HG03060 (cell line): ENCODE results near the gene CPZ.

Experiments used
- ATAC-seq: cut with Tn5 transposase; IDR thresholded peaks from one replicate; pipeline ENCODE4 v1.9.1; 2021; ENCODE audit warnings: low read depth, moderate number of reproducible peaks; ENCODE audit not compliant: unreplicated experiment

CPZ gene

GRCh38 chr4:8592366-8593263, at the start of gene CPZ:
CPZ (plus strand) TSS chr4:8592765; CDS start chr4:8592834, 69 bp downstream.
- ATAC-seq, result no peak

- no peak for ATAC-seq
These were observed 49.6 kb upstream of the CPZ start for GRCh38 chr4:8542776-8543525.

GRCh38 chr4:8543623-8544022, 48.9 kb upstream of the CPZ start:
- no peak for ATAC-seq

- ATAC-seq, result no peak
These were observed 48.3 kb upstream of the CPZ start for GRCh38 chr4:8544282-8544681.

- ATAC-seq, result no peak
These were observed 47.7 kb upstream of the CPZ start for GRCh38 chr4:8544741-8545438.

GRCh38 chr4:8545439-8545765, 47.2 kb upstream of the CPZ start:
- ATAC-seq, result no peak

GRCh38 chr4:8546766-8547107, 45.8 kb upstream of the CPZ start:
- ATAC-seq, result no peak

GRCh38 chr4:8547108-8547911, 45.3 kb upstream of the CPZ start:
- no peak for ATAC-seq

GRCh38 chr4:8547912-8548730, 44.4 kb upstream of the CPZ start:
- ATAC-seq, result no peak

GRCh38 chr4:8548731-8549351, 43.7 kb upstream of the CPZ start:
- ATAC-seq, result no peak

- no peak for ATAC-seq
These were observed 43.1 kb upstream of the CPZ start for GRCh38 chr4:8549352-8549931.

GRCh38 chr4:8550691-8551090, 41.9 kb upstream of the CPZ start:
- ATAC-seq, result no peak

- no peak for ATAC-seq
These were observed 40.5 kb upstream of the CPZ start for GRCh38 chr4:8552024-8552423.

GRCh38 chr4:8552581-8553205, 39.9 kb upstream of the CPZ start:
- ATAC-seq, result no peak

GRCh38 chr4:8553216-8553615, 39.3 kb upstream of the CPZ start:
- no peak for ATAC-seq

- ATAC-seq, result no peak
These were observed 38.6 kb upstream of the CPZ start for GRCh38 chr4:8553991-8554405.

GRCh38 chr4:8554555-8555100, 37.9 kb upstream of the CPZ start:
- no peak for ATAC-seq

GRCh38 chr4:8555716-8556115, 36.8 kb upstream of the CPZ start:
- no peak for ATAC-seq
